Stimulated activated CD4-positive, alpha-beta T cell treated with anti-CD3 and anti-CD28 coated beads, Interleukin-15, amount 100 ng/mL, for 24 hours (primary cell): ENCODE results near the gene DGUOK.

ENCODE experiments used
- DNase-seq: peaks from one replicate; pipeline ENCODE4 v3.0.0-alpha.2; 2020

Gene DGUOK

DNA sequence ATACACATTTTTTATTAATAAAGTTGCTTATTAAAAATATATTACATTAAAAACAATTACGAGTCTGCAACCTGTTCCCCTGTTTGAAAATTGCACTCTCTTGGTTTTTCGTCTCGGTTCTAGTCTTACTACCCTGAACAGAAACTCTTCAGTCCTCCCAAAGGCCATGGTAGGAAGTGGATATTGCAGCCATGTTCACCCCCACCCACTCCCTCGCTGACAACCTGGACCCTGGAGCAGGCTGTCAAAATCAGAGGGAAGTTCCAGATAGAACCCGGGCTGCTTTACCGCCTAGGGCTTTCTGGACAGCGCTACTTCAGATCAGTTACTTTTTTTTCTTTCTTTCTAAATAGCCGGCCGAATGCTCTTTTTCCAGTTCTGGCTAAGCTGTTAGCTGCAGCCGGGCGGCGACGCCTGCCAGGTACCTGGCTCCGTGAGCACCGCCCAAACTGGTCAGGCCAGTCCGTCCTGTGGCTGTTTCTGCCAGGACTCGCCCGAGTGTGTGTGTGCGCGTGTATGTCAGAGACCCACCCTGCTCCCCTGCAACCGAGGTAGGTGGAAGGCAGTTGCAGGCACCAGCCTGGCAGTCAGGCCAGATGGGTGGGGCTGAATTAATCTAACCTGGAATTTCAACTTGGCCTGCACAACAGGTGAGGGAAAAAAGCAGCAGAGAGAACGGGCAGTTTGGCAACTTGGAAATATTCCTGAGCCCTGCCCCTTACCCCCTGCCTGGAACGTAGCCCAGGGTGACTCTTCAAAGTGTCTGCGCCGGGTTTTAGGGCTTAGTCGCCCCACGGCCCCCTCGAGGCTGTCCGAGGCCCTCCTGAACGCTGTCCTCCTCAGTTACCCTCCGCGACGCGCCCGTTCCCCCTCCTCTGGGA, 56.9 kb downstream of the DGUOK start:
- DNase-seq = peak; percentile 39

DNA sequence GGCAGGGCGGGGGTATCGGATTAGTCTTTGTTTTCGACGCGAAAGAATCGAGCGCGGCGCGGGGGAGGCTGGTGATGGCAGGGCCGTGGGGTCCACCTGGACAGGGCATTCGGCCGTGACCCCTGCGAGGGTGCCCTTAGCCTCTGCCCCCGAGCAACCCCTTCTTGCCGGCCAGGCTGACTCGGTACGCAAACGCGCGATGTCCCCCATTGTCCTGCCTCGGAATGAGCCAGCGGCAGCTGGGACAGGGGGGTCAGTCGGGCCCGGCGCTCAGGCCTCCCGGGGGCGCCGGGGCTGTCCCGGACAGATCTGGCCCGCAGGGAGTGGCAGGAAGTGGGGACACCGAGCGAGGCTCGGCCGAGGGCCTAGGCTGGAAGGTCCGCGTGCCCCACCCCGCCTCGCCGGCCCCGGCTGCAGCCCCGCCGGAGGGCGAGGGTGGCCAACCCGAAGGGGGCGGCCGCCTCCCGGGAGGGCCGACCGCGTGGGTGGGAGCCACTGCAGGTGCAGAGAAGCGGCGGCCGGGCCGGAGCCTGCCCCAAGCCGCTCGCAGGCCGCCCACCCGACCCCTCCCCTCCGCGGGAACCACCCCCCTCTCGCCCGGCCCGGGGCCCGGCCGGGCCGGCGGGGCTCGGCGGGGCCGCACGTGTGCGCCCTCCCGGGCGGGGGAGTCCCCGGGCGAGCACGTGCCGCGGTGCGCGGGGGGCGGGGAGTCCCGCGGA, 57.7 kb downstream of the DGUOK start, which contains the start of gene TET3:
Gene TET3 (plus strand): TSS at position 708 of the 719 bp plus-strand sequence. CDS start 1,494 bp downstream, outside the sequence.
- peak; percentile 77 for DNase-seq

DNA sequence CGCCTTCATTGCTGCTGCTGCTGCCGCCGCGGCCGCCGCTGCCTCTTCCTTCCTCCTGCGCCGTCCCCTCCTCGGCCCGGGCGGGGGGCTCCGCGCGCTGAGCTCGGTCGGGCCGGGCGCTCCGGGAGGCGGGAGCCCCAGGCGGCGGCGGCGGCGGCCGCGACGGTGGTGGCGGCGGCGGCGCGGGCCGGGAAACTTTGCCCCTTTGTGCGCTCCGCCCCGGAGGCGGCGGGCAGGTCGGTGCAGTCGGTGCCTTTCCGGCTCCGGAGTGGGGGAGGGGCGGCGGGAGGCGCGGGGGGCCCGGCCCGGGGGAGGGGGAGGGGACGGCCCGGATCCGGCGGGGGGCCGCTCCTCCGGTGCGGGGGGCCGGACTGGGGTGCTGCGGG, 58.2 kb downstream of the DGUOK start:
- DNase-seq = peak; percentile 75

DNA sequence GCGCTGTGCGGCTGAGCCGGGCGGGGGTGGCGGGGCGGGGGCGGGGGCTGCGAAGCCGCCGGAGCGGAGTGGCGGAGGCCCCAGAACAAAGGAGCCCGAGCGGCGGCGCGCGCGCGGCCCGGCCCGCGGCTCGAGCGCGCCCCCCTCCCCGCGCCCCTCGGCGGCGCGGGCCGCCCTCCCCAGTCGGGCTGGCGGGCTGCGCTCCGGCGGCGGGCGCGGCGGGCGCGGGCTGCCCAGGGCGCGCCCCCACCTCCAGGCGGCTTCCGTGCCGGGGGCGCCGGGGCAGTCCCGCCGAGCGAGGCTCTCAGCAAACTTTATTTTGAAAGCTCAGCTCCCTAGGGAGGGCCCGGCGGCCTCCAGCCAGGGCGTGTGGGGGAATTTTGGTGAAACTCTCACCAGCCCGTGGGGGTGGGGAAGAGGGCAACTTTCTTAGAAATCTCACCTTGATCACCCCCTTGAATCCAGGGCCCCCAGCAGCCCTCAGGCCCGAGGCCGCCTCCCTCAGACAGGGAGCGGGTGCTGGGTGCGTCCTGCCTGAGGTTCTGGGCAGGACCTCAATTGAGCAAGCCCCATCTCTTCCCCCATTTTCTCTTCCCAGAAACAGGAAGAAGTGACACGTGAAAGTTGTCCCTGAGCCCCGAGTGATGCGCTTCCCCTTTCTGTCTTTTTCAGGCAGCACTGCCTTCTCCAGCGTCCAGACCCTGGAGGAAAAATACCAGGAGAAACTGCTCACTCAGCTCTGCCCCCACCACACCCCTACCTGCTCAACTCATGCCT, 58.8 kb downstream of the DGUOK start:
- peak; percentile 83 for DNase-seq

DNA sequence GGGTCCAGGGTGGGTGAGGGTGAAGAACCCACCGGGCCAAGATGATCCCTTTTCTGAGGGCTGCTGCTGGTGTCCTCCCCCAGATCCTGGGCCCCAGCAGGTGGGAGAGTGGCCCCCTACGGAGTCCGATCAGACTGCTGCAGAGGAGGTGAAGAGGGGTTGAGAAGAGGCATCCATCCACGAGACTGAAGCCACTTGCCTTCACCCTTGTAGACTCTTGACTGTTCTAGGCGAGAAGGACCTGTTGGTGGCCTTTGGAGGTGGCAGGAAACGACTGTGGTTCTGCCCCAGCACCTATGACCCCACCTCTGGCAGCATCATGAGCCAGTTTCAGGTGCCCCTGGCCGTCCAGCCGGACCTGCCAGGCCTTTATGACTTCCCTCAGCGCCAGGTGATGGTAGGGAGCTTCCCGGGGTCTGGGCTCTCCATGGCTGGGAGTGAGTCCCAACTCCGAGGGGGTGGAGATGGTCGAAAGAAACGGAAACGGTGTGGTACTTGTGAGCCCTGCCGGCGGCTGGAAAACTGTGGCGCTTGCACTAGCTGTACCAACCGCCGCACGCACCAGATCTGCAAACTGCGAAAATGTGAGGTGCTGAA, 59.5 kb downstream of the DGUOK start:
- peak; percentile 65 for DNase-seq

DNA sequence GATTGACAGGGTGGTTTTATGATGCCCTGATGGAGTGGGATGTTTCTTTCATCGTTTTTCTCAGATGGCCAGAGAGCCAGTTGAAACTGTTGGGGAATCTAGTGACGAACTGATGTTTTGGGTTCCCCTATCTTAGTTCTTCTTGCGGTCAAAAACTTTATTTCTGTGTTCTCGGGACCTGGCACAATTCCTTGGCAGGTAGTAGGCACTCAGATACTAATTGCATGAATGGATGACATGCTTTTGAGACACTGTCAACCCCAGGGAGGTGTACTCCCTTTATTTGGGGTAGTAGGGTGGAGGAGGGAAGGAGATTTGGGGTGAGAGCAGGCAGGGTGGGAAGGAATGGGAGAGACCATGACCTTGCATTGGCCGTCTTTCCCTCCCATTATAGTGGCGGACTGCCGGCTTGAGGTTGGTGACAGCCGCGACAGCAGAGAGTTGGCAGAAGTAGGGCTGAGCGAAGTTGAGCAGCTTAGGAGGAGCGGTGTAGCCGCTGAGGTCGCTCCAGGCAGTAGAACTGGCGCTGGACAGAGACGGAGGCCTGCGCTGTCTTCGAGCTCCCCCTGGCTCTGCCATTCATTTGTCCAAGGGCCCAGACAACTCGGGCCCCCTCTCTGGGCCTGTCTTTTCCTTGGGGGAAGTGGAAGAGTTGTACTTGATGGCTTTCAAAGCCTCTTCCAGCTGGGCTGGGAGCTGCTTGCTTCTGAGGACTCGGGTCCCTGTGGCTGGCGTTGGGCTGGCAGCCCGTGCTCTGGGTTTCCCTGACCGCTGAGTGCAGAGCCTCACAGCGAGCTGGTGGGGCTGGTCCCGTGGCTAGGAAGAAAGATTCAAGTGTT, 60.6 kb downstream of the DGUOK start:
- DNase-seq = peak; percentile 49

DNA sequence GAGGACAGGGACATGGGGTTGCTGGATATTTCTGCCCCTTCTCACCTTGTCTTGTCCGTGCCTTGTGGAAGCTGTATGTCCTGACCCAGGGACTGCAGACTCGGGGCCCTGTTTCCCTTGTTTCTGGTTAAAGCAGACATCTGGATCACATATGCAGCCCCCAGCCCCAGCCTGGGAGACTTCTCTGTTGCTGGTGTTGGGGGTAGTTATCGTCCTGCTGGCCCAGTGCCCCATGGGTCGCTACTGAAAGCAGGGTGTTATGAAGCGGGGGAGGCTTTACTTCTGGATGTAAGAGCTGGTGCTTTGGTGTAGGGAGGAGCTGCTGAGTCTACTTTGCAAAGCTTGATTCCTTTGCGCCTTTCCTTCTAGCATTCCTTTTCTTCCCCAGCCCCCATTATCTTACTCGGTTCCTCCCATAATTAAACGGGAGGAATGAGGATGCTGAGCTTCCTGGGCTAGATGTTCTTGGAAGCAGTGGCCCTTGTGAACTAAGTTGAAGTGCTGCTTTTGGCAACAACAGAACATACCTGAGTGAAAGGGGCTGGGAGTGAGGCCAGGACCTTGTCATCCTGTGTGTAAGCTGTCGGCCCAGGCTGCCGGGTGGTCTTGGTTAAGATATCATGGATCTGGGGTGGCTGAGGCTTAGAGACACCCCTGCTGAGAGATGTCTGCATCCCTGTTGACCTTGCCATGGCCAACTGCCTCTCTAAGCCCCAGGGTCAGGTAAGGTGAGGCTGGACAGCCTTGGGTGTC, 61.4 kb downstream of the DGUOK start:
- DNase-seq = no peak

DNA sequence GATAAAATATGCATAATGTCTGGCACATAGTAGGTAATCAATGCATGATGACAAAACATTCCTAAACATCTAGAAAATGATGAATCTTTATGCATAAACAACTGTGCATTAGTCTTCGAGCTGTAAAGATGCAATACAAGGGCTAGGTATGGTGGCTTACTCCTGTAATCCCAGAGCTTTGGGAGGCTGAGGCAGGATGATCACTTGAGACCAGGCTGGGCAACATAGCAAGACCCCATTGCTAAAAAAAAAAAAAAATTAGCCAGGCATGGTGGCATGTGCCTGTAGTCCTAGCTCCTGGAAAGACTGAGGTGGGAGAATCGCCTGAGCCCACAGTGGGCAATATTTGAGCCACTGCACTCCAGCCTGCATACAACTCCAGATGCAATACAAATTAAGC, 63.3 kb downstream of the DGUOK start:
- DNase-seq = no peak

DNA sequence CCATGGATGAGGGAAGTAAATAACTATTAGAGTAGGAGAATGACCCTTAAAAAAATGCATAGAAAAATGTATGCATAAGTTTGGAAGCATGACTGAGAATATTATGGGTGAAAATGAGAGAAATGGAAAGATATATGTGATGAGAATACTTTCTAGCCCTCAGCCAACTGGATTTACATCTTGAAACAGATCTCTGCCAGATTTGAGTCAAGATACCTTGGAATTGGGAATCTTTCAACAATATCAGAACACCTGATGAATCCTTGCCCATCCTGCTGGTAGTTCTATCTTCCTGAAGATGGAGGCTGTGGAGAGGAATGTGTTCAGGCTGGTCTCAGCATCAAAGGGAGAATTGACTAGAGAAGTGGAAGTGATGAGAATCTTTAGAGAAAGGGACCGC, 63.9 kb downstream of the DGUOK start:
- DNase-seq = no peak

DNA sequence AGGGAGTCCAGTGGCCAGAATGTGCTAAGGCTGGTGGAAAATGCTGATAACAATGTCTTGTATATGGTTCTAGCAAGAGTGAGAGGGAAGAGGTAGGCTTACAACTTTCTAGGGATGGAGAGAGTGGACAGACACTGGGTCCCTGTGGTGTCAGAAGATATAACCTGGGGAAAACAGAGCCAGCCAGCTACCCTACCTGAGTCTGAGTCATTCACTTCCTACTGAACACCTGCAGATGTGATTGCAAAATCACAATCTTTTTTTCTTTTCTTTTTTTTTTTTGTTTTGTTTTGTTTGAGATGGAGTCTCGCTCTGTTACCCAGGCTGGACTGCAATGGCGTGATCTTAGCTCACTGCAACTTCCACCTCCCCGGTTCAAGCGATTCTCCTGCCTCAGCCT, 65.4 kb downstream of the DGUOK start:
- no peak for DNase-seq

DNA sequence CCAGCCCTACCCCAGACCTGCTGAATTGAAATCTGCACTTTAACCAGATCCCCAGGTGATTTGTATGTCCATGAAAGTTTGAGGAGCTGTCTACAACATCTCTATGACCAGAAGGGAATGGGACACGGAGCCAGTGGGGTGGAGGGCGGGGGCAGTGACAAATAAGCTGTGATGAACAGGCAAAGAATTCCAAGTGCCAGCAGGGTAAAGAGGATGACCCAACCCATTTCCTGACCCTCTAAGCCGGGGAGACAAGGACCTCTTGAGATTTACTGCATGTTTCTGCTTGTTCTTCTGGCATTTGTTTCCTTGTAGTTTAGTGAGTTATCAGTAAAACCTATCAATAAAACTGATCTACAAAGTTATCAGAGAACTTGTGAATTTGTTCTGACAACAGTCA, 66.7 kb downstream of the DGUOK start:
- no peak for DNase-seq

DNA sequence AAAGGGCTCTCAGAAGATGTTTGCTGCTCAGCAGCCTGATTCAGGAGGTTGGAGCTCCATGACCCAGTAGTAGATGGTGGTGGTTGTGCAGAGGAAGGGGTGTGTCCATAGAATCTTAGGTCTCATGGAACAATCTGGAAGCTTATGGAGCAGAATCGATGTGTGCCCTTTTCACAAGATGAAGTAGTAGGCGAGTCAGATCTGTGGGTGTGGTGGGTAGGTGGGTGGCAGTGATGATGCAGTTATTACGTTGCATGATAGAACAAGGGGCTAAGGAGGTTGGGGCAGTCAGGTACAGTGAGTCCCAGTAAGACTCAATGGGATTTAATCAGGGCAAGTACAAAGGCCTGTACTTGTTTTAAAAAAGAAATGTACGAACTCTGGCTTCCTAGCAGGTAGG, 67.1 kb downstream of the DGUOK start:
- DNase-seq = no peak

DNA sequence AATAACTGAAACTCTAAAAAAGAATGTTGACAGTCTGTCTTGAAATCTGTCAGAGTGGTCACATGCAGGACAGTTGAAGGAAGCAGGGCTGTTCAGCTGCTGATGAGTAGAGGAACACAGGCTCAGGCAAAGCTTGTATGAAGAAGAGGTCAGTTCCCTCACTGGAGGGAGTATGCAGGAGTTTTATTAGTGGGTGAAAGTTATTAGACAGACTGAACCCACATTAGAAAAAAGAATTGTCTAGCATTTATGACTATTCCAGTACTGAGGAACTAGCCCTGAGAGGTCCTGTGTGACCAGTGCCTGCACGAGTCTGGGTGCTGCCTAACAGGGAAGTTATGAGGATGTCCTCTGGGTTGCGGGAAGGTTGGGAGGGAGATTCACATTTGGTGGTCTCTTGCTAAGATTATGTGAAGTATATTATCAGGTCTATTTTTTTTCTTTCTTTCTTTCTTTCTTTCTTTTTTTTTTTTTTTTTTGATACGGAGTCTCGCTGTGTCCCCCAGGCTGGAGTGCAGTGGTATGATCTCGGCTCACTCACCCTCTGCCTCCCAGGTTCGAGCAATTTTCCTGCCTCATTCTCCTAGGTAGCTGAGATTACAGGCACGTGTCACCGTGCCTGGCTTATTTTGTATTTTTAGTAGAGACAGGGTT, 67.6 kb downstream of the DGUOK start:
- no peak for DNase-seq

DNA sequence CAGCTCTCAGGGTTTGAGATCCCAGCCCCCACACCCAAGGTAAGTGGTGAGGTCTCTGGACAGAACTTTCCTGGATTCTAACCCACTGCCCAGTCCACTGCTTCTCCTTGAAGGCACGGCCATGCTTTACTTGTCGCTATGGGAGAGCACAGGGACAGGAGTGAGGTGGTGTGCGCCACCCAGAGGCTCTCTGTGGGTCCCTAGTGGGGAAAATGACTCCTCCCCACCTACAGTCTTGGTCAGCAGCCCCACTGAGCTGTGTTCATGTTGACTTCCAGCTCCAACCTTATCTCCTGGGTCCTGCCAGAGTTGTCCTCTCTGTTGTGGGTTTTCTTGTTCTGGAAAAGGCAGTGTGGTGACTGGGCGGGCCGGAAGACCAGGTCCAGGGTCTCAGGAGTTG, 69.1 kb downstream of the DGUOK start:
- no peak for DNase-seq

DNA sequence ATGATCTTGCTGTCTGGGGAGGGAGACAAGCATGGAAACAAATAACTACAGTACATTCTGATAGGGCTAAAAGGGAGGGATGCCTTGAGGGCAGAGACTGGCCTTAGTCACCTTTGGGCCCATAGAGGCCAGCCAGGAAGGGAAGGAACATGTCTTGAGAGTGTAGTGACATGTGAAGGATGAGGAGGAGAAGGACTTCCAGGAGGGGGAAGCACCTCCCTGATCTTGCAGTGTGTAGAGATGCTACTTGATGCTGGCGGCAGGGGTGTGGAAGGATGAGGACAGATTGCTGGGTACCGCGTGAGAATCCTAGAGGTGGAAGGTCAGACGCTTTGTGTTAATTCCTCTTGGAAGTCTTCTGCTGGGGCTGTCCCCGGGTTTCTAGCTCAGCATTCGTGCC, 71.1 kb downstream of the DGUOK start:
- no peak for DNase-seq

DNA sequence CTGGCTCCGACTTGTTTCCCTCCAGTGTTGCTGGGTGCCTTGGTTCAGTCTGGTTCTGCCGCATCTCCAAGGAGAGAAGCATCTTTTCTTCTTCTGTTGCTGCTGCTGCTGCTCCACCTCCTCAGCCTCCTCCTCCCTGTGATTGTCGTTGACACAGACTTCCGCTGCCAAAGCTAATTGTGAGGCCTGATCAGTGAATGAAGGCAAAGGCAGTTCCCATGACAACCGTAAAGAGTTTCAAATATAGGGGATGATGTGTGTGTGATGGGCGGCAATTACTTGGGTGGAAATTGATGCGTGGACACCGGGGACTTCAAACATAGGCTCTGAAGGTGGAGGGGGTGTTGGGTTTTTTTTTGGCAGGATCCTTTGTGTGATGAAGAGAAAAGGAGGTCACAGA, 71.8 kb downstream of the DGUOK start:
- DNase-seq = peak; percentile 32

DNA sequence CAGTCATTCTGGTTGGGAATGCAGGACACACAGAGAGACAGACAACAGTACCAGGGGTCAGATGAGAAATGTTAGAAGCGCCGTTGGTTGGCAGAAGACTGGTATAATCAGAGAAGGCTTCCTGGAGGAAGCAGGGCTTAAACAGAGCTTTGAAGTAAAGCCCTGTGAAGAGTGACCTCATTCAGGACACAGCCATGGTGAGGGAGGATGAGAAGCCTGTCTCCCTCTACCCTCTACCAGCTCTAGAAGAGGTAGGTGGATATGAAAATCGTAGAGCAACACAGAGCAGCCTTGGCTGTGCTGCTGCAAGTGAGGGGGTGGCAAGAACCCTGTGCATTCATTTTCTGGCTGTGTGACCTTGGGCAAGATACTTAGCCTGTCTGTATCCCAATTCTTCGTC, 72.3 kb downstream of the DGUOK start:
- DNase-seq = peak; percentile 30

DNA sequence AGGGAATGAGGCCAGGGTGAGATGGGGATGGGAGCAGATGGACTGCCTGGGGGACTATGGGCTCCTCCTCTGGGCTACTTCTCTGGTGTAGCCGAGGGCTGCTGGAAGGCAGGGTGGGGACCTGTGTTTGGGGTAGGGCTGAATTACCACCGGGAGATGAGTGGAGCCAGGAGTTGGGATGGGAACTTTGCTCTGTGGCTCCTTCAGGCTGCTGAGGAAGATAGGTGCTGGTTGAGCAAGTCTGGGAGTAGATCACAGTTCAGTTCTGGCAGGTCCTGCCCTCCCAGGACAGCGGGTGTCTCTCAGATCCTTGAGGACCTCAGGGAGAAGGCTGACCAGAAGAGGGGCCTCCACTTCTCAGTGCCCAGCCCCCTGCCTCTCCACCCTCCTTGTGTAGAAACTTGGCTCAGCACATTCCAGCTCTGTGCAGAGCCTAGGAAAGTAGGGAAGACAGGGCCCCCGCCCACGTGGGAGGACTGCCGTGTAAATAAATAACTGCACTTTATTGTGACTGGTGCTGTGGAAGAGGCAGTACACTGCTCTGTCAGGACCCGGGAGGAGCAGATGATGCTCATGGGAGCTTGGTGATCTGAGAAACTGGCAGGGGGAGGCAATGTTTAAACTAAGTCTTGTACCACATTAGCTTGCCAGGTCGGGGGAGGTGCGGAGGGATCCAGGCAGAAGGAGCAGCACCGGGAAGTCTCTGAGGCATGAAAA, 73.4 kb downstream of the DGUOK start:
- no peak for DNase-seq

DNA sequence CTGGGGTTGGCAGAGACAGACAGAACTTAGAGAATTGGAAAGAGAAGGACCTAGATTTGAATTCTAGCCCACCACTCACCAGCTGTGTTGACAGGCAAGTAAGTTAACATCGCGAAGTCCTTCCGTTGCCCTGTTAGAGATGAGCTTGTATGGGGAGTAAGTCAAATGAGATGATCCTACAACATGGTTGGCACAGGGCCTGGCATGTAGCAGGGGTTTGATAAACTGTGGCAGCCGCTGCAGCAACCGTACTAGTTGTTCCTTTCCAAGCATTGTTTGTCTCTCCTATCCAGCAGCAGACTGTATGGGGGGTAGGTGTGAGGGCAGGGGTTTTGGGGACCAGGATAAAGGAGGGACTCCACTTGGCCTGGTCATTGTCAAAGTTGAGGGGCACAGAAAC, 74.0 kb downstream of the DGUOK start:
- no peak for DNase-seq

DNA sequence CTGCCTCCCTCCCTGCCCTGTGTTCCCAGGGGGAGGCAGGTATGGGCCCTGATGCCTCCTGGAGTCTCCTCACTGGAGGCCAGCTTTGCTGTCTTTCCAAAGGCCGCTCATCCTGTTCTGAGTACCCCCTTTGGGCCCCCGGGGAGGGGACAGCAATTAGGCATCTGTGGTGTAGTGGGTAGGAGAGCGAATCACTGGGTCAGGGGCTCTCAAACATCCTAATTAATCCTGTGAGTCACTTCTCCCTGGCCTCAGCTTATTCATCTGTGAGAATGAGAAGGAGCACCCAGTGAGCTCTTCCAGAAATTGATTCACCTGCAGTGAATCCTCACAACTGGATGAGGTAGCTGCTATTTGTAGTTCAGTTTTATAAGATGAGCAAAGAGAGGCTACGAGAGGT, 74.4 kb downstream of the DGUOK start:
- peak; percentile 50 for DNase-seq
